Heart left ventricle (tissue), 13 donors: ENCODE data around the gene NCF2.

Experiments used
- CTCF ChIP-seq, 12 donors: fragments of 200-600 bp; sonication (generic) in 4 of 12; IDR thresholded peaks; one replicate each; pipeline versions ENCODE4 v1.5.0 to v1.8.0; 2018 to 2022; ENCODE audit warnings: antibody characterized with exemption in 12 of 12, mild to moderate bottlenecking in 5 of 12
- POLR2A ChIP-seq, 2 donors: fragments of 450-650 bp; IDR thresholded peaks; one replicate each; pipeline ENCODE4 v1.6.1; 2017; ENCODE audit warnings: antibody characterized with exemption in 2 of 2, mild to moderate bottlenecking in 2 of 2, moderate library complexity in 2 of 2
- donor health status: ischemic (EF 13 %, LVEDD 7.1; RV severe dilation, severe dysfunction).
- donor health status: DM: no; HTN: yes; CAD: no.
- donor health status: DM: no; HTN: no; CAD: no.
- donor health status: ischemic (EF 25% LVEDD 6.9; RV normal size, moderate dysfunction).
- donor health status: ischemic (EF 25% LVEDD 5.7; RV mildly dilated, moderate dysfunction).
- donor health status: ischemic (EF 35%, LVEDD 5.7; RV mildly dilated, moderate dysfunction).
- donor health status: nonischemic (EF 11% LVEDD 7.7; RV severe dilation, severe dysfunction).
- donor health status: DM: yes; HTN: yes; CAD: no.
- donor health status: PGD.
- donor health status: ischemic (EF 29% LVEDD 5.4; RV normal size, mild dysfunction).
- donor health status: nonischemic (EF 23%, LVEDD 6.1; RV moderate dilation, normal function).

GRCh38 chr1:183632114-183632513, 41.9 kb upstream of the NCF2 start:
- TF ChIP-seq CTCF (IDR thresholded peaks at IDR 0.05): no peak
- TF ChIP-seq POLR2A (IDR thresholded peaks at IDR 0.05): no peak
